HFFc6 (cell line): Measurements from ENCODE around the gene NR1H4. TPM values are rescaled to one million over a fixed set of nuclear protein-coding genes. Genes with fewer than 3 reads are reported as not detected.

ENCODE experiments used
- DNase-seq: peaks from one replicate; pipeline ENCODE4 v3.0.0-alpha.2; 2018
- H3K27ac Mint-ChIP-seq: 2 replicates; pipeline ENCODE4 v1.8.0; 2020; ENCODE audit warnings: mild to moderate bottlenecking, mixed read lengths
- H3K27me3 Mint-ChIP-seq: 2 replicates; pipeline ENCODE4 v1.8.0; 2021; ENCODE audit warnings: mild to moderate bottlenecking, moderate library complexity, mixed read lengths; ENCODE audit not compliant: insufficient read depth
- H3K36me3 Mint-ChIP-seq: 2 replicates; pipeline ENCODE4 v1.8.0; 2021; ENCODE audit warnings: low read depth, mixed read lengths
- H3K4me1 Mint-ChIP-seq: 2 replicates; pipeline ENCODE4 v1.8.0; 2020; ENCODE audit warnings: low read depth, mixed read lengths
- H3K4me3 Mint-ChIP-seq: 2 replicates; pipeline ENCODE4 v1.8.0; 2020; ENCODE audit warnings: mild to moderate bottlenecking, moderate library complexity, mixed read lengths
- H3K9me3 Mint-ChIP-seq: 2 replicates; pipeline ENCODE4 v1.8.0; 2020; ENCODE audit warnings: mild to moderate bottlenecking, mixed read lengths
- total RNA-seq, 6 experiments: library from RNA; stranded (reverse); fragmentation: NEBNext Ultra II Directional; extraction: Animal tissue kit (Norgen Biotek cat#: 25700); gene quantifications; 2 replicates in 1 of 6; 3 replicates in 5 of 6; pipeline ENCODE4 v1.2.3, GENCODE V29; 2021
- TF ChIP-seq, protein P1 (sequence below): fragments of 200-600 bp; sonication (generic); IDR thresholded peaks from 2 replicates; pipeline ENCODE4 v1.5.0; 2021; ENCODE audit warnings: antibody characterized with exemption, mild to moderate bottlenecking

NR1H4 gene
- total RNA-seq, 6 experiments from 2014 or later: not detected

DNA sequence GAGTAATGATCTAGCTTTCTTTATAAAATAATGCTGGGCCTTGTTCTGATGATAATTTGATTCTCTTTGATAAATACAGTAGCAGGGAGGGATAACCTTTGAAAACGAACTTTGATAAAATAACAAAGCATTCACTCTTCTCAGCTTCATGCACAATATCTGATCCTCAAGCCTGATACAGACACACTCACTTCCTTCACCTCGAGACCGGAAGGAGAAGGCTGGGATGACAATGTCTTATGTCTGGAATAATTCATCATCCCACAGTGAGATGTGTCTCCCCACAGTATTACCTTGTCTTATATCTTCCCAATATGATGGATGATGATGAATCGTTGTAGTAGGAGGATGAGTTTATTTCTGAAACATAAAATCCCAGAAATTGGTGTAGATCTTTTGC lies 15.5 kb upstream of the NR1H4 start:
- peaks cover 10% of the 10 kb centered on the region for H3K9me3 Mint-ChIP-seq

DNA sequence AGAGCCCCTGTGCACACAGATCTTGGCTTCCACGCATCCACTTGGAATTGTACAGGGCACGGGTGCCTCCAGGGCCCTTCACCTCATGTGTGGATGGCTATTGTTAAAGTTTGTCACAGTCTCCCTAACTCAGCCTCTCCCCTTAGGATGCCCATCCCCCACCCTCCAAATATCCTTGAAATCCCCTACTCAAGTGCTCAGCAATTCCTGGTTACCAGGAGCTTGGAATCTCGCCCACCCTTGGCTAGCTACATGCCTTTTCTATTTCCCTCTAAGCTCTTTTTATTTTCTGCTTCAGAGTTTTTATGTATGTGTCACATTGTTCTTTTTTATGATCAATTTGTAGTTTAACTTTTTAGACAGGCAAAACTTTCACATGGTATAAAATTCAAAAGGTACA lies 13.0 kb upstream of the NR1H4 start:
- H3K4me1 Mint-ChIP-seq: no peaks in the 10 kb centered on the region
- no peak overlapping the region for H3K27ac Mint-ChIP-seq
- H3K4me3 Mint-ChIP-seq: no peak overlapping the region
- peaks cover 10% of the 10 kb centered on the region for H3K9me3 Mint-ChIP-seq
- TF ChIP-seq, protein P1, sequence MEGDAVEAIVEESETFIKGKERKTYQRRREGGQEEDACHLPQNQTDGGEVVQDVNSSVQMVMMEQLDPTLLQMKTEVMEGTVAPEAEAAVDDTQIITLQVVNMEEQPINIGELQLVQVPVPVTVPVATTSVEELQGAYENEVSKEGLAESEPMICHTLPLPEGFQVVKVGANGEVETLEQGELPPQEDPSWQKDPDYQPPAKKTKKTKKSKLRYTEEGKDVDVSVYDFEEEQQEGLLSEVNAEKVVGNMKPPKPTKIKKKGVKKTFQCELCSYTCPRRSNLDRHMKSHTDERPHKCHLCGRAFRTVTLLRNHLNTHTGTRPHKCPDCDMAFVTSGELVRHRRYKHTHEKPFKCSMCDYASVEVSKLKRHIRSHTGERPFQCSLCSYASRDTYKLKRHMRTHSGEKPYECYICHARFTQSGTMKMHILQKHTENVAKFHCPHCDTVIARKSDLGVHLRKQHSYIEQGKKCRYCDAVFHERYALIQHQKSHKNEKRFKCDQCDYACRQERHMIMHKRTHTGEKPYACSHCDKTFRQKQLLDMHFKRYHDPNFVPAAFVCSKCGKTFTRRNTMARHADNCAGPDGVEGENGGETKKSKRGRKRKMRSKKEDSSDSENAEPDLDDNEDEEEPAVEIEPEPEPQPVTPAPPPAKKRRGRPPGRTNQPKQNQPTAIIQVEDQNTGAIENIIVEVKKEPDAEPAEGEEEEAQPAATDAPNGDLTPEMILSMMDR: no peak
- no peak for DNase-seq
- H3K27me3 Mint-ChIP-seq: no peaks in the 10 kb centered on the region
- H3K36me3 Mint-ChIP-seq: no peaks in the 10 kb centered on the region

More for the DNA sequence above, 15.5 kb upstream of the NR1H4 start:
- Mint-ChIP-seq H3K4me1 (no peaks in the 10 kb centered on the region), H3K27ac (no peak overlapping the region), H3K36me3 (no peaks in the 10 kb centered on the region), H3K27me3 (no peaks in the 10 kb centered on the region), H3K4me3 (no peak overlapping the region)
- no peak for DNase-seq
- TF ChIP-seq, protein P1: no peak

DNA sequence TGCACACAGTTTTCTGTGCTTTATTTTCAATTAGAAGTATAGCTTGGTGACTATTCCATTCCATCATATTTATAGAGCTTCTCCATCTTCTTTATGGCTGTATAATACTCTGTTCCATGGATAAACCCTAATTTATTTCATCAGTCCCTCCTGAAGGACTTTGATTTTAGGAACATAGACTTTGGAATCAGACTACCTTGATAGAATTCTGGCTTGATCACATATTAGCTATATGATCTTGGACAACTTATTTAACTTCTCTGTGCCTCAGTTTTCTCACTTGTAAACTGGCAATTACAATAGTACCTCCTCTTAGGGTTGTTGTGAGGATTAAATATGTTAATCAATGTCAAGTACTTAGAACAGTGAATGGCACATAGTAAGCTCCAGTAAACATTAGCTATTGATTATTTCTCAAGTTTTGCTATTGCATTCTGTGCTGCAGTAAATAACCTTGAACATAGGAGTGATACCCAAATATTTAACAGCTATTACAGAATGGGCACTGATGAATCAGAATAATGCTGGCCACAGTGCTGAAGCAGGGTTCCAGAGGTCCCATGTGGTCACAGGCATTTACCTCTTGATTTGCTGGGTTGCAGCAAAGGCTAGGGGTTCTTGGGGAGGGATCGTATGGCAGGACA lies 12.2 kb upstream of the NR1H4 start:
- TF ChIP-seq, protein P1: no peak
- no peaks in the 10 kb centered on the region for H3K4me1 Mint-ChIP-seq
- H3K9me3 Mint-ChIP-seq: peaks cover 11% of the 10 kb centered on the region
- no peak overlapping the region for H3K4me3 Mint-ChIP-seq
- no peaks in the 10 kb centered on the region for H3K36me3 Mint-ChIP-seq
- no peaks in the 10 kb centered on the region for H3K27me3 Mint-ChIP-seq
- no peak for DNase-seq
- H3K27ac Mint-ChIP-seq: no peak overlapping the region

DNA sequence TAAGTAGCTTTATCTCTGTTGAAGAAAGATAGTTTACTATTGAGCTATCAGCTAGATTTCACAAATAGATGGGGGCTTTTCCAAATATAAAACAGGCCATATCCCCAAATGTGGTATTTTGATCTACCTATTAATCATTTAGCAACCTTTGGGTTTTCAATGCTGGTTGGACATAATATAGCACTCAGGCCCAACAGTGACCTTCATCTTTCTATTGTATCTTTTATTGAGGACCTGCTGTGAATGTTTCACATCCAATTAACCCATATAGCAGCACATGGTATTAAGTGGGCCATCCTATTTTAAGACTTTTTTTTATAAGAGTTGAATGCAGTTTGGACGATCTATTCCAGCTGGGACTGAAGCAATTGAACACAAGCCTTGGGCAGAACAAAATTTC lies 10.0 kb upstream of the NR1H4 start:
- Mint-ChIP-seq H3K4me1 (no peaks in the 10 kb centered on the region), H3K27me3 (no peaks in the 10 kb centered on the region), H3K9me3 (peaks cover 10% of the 10 kb centered on the region), H3K27ac (no peak overlapping the region), H3K36me3 (no peaks in the 10 kb centered on the region), H3K4me3 (no peak overlapping the region)
- TF ChIP-seq, protein P1: no peak
- no peak for DNase-seq

DNA sequence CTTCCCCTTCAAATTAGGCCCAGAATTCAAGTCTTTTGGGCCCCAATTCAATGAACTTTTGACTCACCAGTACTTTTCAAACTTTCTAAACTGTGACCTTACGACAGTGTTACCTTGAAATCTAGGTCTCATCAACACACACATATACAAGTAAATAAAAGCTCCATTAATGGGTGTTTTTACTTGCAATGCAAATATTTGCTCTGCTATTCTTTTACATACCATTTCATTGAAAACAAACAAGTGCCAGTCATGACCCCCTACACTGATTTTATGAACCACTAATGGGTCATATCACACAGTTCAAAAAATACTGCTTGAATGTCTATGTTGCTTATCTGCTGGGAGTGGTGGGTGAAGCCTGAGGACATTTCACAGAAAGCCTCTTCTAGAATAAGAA lies 9.1 kb upstream of the NR1H4 start:
- Mint-ChIP-seq H3K4me1 (no peaks in the 10 kb centered on the region), H3K27me3 (no peaks in the 10 kb centered on the region), H3K36me3 (no peaks in the 10 kb centered on the region), H3K9me3 (peaks cover 10% of the 10 kb centered on the region), H3K4me3 (no peak overlapping the region), H3K27ac (no peak overlapping the region)
- no peak for DNase-seq
- TF ChIP-seq, protein P1: no peak

DNA sequence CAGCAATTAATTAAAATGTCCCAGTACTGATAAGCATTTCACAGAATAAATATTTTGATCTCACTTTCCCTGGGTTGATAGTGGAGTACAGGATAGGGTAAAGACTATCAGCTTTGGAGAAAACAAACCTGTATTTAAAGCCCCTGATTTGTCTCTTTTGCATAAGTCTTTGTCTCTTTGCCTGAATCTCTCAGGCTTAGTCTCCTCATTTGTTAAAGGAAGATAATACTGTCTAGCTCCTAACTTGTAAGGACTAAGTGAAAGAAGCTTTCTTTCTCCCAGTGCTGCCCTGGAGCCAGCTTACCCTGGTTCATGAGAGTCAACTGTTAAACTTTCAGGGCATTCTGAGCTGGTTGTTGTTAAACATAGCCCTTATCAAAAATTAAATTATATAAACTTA lies 5.5 kb upstream of the NR1H4 start:
- Mint-ChIP-seq H3K9me3 (peaks cover 21% of the 10 kb centered on the region), H3K4me3 (no peak overlapping the region), H3K4me1 (no peaks in the 10 kb centered on the region), H3K36me3 (no peaks in the 10 kb centered on the region), H3K27ac (no peak overlapping the region), H3K27me3 (no peaks in the 10 kb centered on the region; the same call in 1 of the 2 replicates)
- no peak for DNase-seq
- TF ChIP-seq, protein P1: no peak
